PC-3 (cell line): Measurements from ENCODE around the gene ACOXL.

Experiments used
- CTCF ChIP-seq: fragments of 300-600 bp; sonication (generic); conservative IDR thresholded peaks from 2 replicates; pipeline ENCODE4 v1.5.1; 2017; ENCODE audit warnings: antibody characterized with exemption, low read depth, mild to moderate bottlenecking, low read length
- EZH2 ChIP-seq: fragments of 300-600 bp; sonication (generic); IDR thresholded peaks from one replicate; pipeline ENCODE4 v1.6.1; 2017; ENCODE audit warnings: antibody characterized with exemption, mild to moderate bottlenecking, low read length; ENCODE audit not compliant: unreplicated experiment

GRCh38 chr2:110919738-110920137, 187.4 kb downstream of the ACOXL start:
- TF ChIP-seq CTCF (no peak), EZH2 (no peak)
